Adrenal gland (tissue), 5 donors: ENCODE results near the gene PPM1E.

Experiments
- POLR2A ChIP-seq, 2 donors: fragments of 450-650 bp; IDR thresholded peaks; one replicate each; pipeline ENCODE4 v1.6.1; 2017; ENCODE audit warnings: antibody characterized with exemption in 2 of 2, mild to moderate bottlenecking in 2 of 2, moderate library complexity in 1 of 2
- TF ChIP-seq, protein P1 (sequence below), 6 experiments: fragments of 450-650 bp in 4 of 6; fragments of 200-600 bp in 2 of 6; sonication (generic) in 1 of 6; IDR thresholded peaks; 1 replicate in 5 of 6; 2 replicates in 1 of 6; pipeline versions ENCODE4 v1.5.1 to v1.8.0; 2016 to 2021; ENCODE audit warnings: antibody characterized with exemption in 6 of 6, mild to moderate bottlenecking in 2 of 6, moderate library complexity in 1 of 6
- donor health status: DM: no; HTN: no; CAD: no.

DNA sequence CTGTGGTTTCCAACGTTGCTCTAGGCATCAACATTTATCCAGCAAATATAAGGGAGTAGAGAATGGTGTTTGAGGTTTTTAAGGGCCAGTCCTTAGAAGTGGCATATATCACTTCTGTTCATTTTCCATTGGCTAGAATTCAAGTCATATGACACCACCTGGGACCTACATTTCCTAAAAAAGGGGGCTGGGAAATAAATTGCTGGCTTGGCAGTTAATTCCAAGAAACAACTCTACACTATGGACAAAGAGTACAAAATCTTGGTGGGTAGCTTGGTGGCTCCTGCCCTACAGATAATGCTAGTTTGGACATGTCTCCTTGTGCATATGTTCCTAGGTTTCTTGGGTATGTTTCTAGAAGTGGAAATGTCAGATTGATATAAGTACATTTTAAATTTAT, 7.6 kb downstream of the PPM1E start:
- TF ChIP-seq, protein P1, sequence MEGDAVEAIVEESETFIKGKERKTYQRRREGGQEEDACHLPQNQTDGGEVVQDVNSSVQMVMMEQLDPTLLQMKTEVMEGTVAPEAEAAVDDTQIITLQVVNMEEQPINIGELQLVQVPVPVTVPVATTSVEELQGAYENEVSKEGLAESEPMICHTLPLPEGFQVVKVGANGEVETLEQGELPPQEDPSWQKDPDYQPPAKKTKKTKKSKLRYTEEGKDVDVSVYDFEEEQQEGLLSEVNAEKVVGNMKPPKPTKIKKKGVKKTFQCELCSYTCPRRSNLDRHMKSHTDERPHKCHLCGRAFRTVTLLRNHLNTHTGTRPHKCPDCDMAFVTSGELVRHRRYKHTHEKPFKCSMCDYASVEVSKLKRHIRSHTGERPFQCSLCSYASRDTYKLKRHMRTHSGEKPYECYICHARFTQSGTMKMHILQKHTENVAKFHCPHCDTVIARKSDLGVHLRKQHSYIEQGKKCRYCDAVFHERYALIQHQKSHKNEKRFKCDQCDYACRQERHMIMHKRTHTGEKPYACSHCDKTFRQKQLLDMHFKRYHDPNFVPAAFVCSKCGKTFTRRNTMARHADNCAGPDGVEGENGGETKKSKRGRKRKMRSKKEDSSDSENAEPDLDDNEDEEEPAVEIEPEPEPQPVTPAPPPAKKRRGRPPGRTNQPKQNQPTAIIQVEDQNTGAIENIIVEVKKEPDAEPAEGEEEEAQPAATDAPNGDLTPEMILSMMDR (IDR thresholded peaks at IDR 0.05): no peak
- TF ChIP-seq POLR2A (IDR thresholded peaks at IDR 0.05): no peak
